Superior temporal gyrus (tissue), 1 donor: ENCODE measurements around the gene FIP1L1.
A peak's percentile ranks its signal among the peaks of the same experiment; 100 is the strongest.
"Not testable (repeated sequence)": the region's sequence is repeated elsewhere in the genome, so short reads cannot be mapped to it uniquely, and the experiment has no call there.

Experiments
- DNase-seq: peaks from one replicate; pipeline ENCODE4 v3.0.0-alpha.2; 2016; ENCODE audit errors: extremely low spot score

Gene FIP1L1

GRCh38 chr4:53377319-53378170 is at the start of gene FIP1L1:
Gene FIP1L1 (plus strand): TSS chr4:53377641. CDS start chr4:53377839, 198 bp downstream.
- DNase-seq, result peak; percentile 90

GRCh38 chr4:53334916-53335315 is 42.5 kb upstream of the FIP1L1 start:
- DNase-seq, result not testable (repeated sequence)

- not testable (repeated sequence) for DNase-seq
Observed at GRCh38 chr4:53340145-53340544, 37.3 kb upstream of the FIP1L1 start.

GRCh38 chr4:53346392-53346791 is 31.0 kb upstream of the FIP1L1 start:
- not testable (repeated sequence) for DNase-seq

GRCh38 chr4:53346920-53347852 is 30.3 kb upstream of the FIP1L1 start:
- no peak for DNase-seq

GRCh38 chr4:53348046-53348445 is 29.4 kb upstream of the FIP1L1 start:
- DNase-seq, result no peak

GRCh38 chr4:53349091-53349491 is 28.4 kb upstream of the FIP1L1 start:
- DNase-seq, result no peak

GRCh38 chr4:53354012-53354722 is 23.3 kb upstream of the FIP1L1 start:
- DNase-seq, result no peak

GRCh38 chr4:53355930-53356521 is 21.4 kb upstream of the FIP1L1 start:
- no peak for DNase-seq

- DNase-seq, result no peak
Observed at GRCh38 chr4:53361451-53361850, 16.0 kb upstream of the FIP1L1 start.

- DNase-seq, result no peak
Observed at GRCh38 chr4:53362093-53362492, 15.3 kb upstream of the FIP1L1 start.

GRCh38 chr4:53364624-53365023 is 12.8 kb upstream of the FIP1L1 start:
- no peak for DNase-seq

GRCh38 chr4:53365121-53365485 is 12.3 kb upstream of the FIP1L1 start:
- DNase-seq, result no peak

GRCh38 chr4:53365486-53366300 is 11.7 kb upstream of the FIP1L1 start, which contains the start of gene SCFD2:
Gene SCFD2 (minus strand): TSS chr4:53366061.
- DNase-seq, result peak; percentile 99

GRCh38 chr4:53366301-53366716 is 11.1 kb upstream of the FIP1L1 start:
- no peak for DNase-seq

GRCh38 chr4:53367721-53368120 is 9.7 kb upstream of the FIP1L1 start:
- DNase-seq, result no peak

GRCh38 chr4:53371049-53371448 is 6.4 kb upstream of the FIP1L1 start:
- no peak for DNase-seq

- no peak for DNase-seq
Observed at GRCh38 chr4:53371843-53372521, 5.5 kb upstream of the FIP1L1 start.

- DNase-seq, result no peak
Observed at GRCh38 chr4:53374777-53375258, 2.6 kb upstream of the FIP1L1 start.

GRCh38 chr4:53376900-53377299 is 541 bp upstream of the FIP1L1 start:
- DNase-seq, result no peak
